ENCODE results near the gene CACNA2D2. TPM values are rescaled to one million over a fixed set of nuclear protein-coding genes. Genes with fewer than 3 reads are reported as not detected.

The CACNA2D2 gene
- total and polyA plus RNA-seq, 2 donors (not counting 1 experiment from before 2014, with no cell fraction given), result 0.06 TPM; not detected in 1

DNA sequence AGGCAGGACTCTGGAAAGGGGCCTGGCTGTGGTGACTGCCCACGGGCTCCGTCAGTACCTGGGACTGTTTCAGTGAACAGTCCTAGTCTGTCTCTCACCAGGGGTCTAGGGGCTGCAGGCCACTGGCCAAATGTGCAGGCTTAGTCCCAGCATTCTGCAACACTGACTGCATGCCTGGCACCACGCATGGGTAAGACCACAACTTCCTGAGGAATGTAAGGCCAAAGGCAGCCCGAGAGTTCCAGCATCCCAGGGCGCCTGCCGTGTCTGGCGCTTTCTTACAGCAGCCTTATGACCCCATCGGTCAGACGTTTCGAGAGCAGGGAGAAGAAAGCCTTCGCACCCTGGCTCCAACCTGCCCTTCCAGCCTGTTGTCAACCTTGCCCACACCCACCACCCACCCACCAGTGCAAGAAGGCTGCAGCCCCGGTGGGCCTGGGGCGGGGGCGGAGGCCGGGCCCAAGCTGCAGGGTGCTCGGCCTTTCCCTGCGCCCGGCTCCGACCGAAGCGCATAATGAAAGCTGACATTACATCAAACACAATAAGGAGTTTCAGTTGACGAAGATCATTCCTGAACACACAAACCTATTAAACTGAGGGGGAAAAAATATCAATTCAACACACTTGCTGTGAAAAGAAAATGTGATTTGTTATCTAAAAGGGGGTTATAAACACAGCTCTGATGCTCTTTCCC lies 114.6 kb downstream of the CACNA2D2 start:
- no peak overlapping the region for H2AFZ ChIP-seq (ENCODE audit: low read length)
- no peak overlapping the region for H3K4me3 ChIP-seq (replicated peaks in 1 of 4; ENCODE audit: control extremely low read depth in 1 of 4, insufficient read depth in 1 of 4, low read depth in 3 of 4, low read length in 4 of 4)
- H4K20me1 ChIP-seq (ENCODE audit: control insufficient read depth, extremely low read depth, insufficient read depth, low read length), result no peaks in the 10 kb centered on the region
- H3K36me3 ChIP-seq (ENCODE audit: control insufficient read depth, insufficient read depth, low read length), result no peaks in the 10 kb centered on the region
- H3K9me3 ChIP-seq (ENCODE audit: control insufficient read depth, insufficient read depth, low read depth, low read length), result no peaks in the 10 kb centered on the region
- no peak overlapping the region for H3K27ac ChIP-seq (ENCODE audit: insufficient read depth, low read length)
- H3K9ac ChIP-seq (ENCODE audit: insufficient read depth, low read length), result no peak overlapping the region
- peak in 1 of 2 donors; percentile 44 for DNase-seq (ENCODE audit: low read depth in 2 of 2)
- H3K79me2 ChIP-seq (ENCODE audit: control insufficient read depth, insufficient read depth, low read length), result no peaks in the 10 kb centered on the region
- no peaks in the 10 kb centered on the region for H3K27me3 ChIP-seq (ENCODE audit: control insufficient read depth, insufficient read depth, low read length)
- H3K4me2 ChIP-seq (ENCODE audit: extremely low read depth, insufficient read depth, low read length), result no peak overlapping the region
- TF ChIP-seq, protein P1, sequence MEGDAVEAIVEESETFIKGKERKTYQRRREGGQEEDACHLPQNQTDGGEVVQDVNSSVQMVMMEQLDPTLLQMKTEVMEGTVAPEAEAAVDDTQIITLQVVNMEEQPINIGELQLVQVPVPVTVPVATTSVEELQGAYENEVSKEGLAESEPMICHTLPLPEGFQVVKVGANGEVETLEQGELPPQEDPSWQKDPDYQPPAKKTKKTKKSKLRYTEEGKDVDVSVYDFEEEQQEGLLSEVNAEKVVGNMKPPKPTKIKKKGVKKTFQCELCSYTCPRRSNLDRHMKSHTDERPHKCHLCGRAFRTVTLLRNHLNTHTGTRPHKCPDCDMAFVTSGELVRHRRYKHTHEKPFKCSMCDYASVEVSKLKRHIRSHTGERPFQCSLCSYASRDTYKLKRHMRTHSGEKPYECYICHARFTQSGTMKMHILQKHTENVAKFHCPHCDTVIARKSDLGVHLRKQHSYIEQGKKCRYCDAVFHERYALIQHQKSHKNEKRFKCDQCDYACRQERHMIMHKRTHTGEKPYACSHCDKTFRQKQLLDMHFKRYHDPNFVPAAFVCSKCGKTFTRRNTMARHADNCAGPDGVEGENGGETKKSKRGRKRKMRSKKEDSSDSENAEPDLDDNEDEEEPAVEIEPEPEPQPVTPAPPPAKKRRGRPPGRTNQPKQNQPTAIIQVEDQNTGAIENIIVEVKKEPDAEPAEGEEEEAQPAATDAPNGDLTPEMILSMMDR (conservative IDR thresholded peaks at IDR 0.05 in 1 of 2, IDR thresholded peaks at IDR 0.05 in 1 of 2; ENCODE audit: low read depth in 1 of 2, low read length in 2 of 2), result no peak
- TF ChIP-seq EZH2 (IDR thresholded peaks at IDR 0.05; ENCODE audit: low read length, missing control alignments), result no peak
- H3K4me1 ChIP-seq (ENCODE audit: control insufficient read depth, extremely low read depth, insufficient read depth, low read length), result no peaks in the 10 kb centered on the region

DNA sequence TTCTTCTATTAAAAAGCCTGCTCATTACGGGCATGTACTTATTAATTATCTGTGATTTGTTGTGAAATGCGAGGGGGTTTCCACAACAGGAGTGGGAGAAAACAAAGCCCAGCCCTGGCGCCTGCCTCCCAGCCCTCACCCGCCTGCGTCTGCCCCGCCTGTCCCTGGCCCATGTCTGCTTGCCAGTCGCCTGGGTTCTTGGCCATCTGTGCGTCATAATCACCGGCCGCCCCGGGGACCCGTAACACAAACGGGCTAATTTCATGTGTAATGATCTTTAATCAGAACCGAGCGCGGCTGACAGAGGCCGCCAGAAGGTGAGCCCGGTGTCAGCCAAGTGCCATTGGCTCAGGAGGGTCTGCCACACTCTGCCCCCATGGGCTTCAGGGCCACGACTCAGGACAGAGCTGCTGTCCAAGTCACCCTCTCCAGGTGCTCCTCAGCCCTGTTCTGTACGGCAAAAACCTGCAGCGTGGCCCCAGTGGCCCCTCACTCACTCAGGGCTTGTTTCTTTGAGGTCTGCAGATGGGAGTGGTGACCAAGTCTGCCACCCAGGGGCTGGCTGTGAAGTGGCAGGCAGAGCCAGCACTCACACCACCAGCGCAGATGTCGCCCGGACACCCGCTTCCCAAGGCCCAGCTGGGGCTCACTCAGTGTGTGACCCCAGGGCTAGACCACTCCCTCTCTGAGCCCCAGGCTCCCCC lies 115.3 kb downstream of the CACNA2D2 start:
- no peaks in the 10 kb centered on the region for H3K27me3 ChIP-seq (ENCODE audit: control insufficient read depth, insufficient read depth, low read length)
- no peaks in the 10 kb centered on the region for H4K20me1 ChIP-seq (ENCODE audit: control insufficient read depth, extremely low read depth, insufficient read depth, low read length)
- no peaks in the 10 kb centered on the region for H3K9me3 ChIP-seq (ENCODE audit: control insufficient read depth, insufficient read depth, low read depth, low read length)
- H3K4me3 ChIP-seq (replicated peaks in 1 of 4; ENCODE audit: control extremely low read depth in 1 of 4, insufficient read depth in 1 of 4, low read depth in 3 of 4, low read length in 4 of 4), result no peak overlapping the region
- no peak overlapping the region for H3K27ac ChIP-seq (ENCODE audit: insufficient read depth, low read length)
- no peak overlapping the region for H3K4me2 ChIP-seq (ENCODE audit: extremely low read depth, insufficient read depth, low read length)
- DNase-seq (ENCODE audit: low read depth in 2 of 2), result no peak
- H3K9ac ChIP-seq (ENCODE audit: insufficient read depth, low read length), result no peak overlapping the region
- H3K4me1 ChIP-seq (ENCODE audit: control insufficient read depth, extremely low read depth, insufficient read depth, low read length), result no peaks in the 10 kb centered on the region
- H3K79me2 ChIP-seq (ENCODE audit: control insufficient read depth, insufficient read depth, low read length), result no peaks in the 10 kb centered on the region
- H3K36me3 ChIP-seq (ENCODE audit: control insufficient read depth, insufficient read depth, low read length), result no peaks in the 10 kb centered on the region
- TF ChIP-seq, protein P1 (conservative IDR thresholded peaks at IDR 0.05 in 1 of 2, IDR thresholded peaks at IDR 0.05 in 1 of 2; ENCODE audit: low read depth in 1 of 2, low read length in 2 of 2), result peak in 1 of 2 donors; percentile 25
- no peak for TF ChIP-seq EZH2 (IDR thresholded peaks at IDR 0.05; ENCODE audit: low read length, missing control alignments)
- no peak overlapping the region for H2AFZ ChIP-seq (ENCODE audit: low read length)

DNA sequence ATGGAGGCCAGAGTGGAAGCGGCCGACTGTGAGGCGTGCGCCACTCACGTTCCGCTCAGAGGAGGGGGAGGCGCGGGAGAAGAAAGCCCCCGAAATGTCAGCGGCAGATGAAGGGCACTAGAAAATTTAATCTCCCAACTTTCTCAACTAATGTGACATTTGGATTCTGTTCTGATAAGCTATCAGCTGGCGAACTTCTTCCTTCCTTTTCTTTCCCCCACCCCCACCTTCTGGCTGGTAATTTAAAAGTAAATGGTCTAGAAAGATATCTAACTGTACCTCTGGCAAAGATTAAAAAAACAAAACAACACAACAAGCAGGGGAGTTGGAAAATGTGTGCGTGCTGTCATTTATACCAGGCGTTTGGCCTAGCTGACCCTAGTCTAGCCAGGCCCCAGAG lies 117.7 kb downstream of the CACNA2D2 start:
- Histone ChIP-seq H3K36me3 (ENCODE audit: control insufficient read depth, insufficient read depth, low read length) (no peaks in the 10 kb centered on the region), H3K79me2 (ENCODE audit: control insufficient read depth, insufficient read depth, low read length) (no peaks in the 10 kb centered on the region), H2AFZ (ENCODE audit: low read length) (no peak overlapping the region), H3K4me3 (replicated peaks in 1 of 4; ENCODE audit: control extremely low read depth in 1 of 4, insufficient read depth in 1 of 4, low read depth in 3 of 4, low read length in 4 of 4) (no peak overlapping the region), H3K9me3 (ENCODE audit: control insufficient read depth, insufficient read depth, low read depth, low read length) (no peaks in the 10 kb centered on the region), H3K27ac (ENCODE audit: insufficient read depth, low read length) (no peak overlapping the region), H3K9ac (ENCODE audit: insufficient read depth, low read length) (no peak overlapping the region), H4K20me1 (ENCODE audit: control insufficient read depth, extremely low read depth, insufficient read depth, low read length) (no peaks in the 10 kb centered on the region), H3K4me2 (ENCODE audit: extremely low read depth, insufficient read depth, low read length) (no peak overlapping the region), H3K27me3 (ENCODE audit: control insufficient read depth, insufficient read depth, low read length) (no peaks in the 10 kb centered on the region), H3K4me1 (ENCODE audit: control insufficient read depth, extremely low read depth, insufficient read depth, low read length) (no peaks in the 10 kb centered on the region)
- no peak for DNase-seq (ENCODE audit: low read depth in 2 of 2)
- TF ChIP-seq, protein P1 (conservative IDR thresholded peaks at IDR 0.05 in 1 of 2, IDR thresholded peaks at IDR 0.05 in 1 of 2; ENCODE audit: low read depth in 1 of 2, low read length in 2 of 2), result no peak
- no peak for TF ChIP-seq EZH2 (IDR thresholded peaks at IDR 0.05; ENCODE audit: low read length, missing control alignments)

All from fibroblast of lung (primary cell).